Pons (tissue), 1 donor: ENCODE results near the gene C10orf67.
"Not testable (repeated sequence)": the region's sequence is repeated elsewhere in the genome, so short reads cannot be mapped to it uniquely, and the experiment has no call there.

Source experiments
- DNase-seq: peaks from one replicate; pipeline ENCODE4 v3.0.0-alpha.2; 2016; ENCODE audit warnings: low spot score

C10orf67 gene

GRCh38 chr10:23324351-23324750, 20.2 kb downstream of the C10orf67 start:
- no peak for DNase-seq

- DNase-seq: no peak
Observed at GRCh38 chr10:23322082-23322481, 22.5 kb downstream of the C10orf67 start.

- no peak for DNase-seq
Observed at GRCh38 chr10:23319835-23320234, 24.8 kb downstream of the C10orf67 start.

- DNase-seq: no peak
Observed at GRCh38 chr10:23318359-23318758, 26.2 kb downstream of the C10orf67 start.

- no peak for DNase-seq
Observed at GRCh38 chr10:23317416-23317815, 27.2 kb downstream of the C10orf67 start.

GRCh38 chr10:23316406-23316805, 28.2 kb downstream of the C10orf67 start:
- no peak for DNase-seq

GRCh38 chr10:23315966-23316365, 28.6 kb downstream of the C10orf67 start:
- no peak for DNase-seq

- peak; percentile 87 for DNase-seq
Observed at GRCh38 chr10:23314835-23315239, 29.8 kb downstream of the C10orf67 start.

GRCh38 chr10:23311034-23311433, 33.6 kb downstream of the C10orf67 start:
- DNase-seq: no peak

- no peak for DNase-seq
Observed at GRCh38 chr10:23310404-23310803, 34.2 kb downstream of the C10orf67 start.

GRCh38 chr10:23299961-23300360, 44.6 kb downstream of the C10orf67 start:
- DNase-seq: not testable (repeated sequence)

GRCh38 chr10:23294638-23295247, 49.9 kb downstream of the C10orf67 start:
- peak; percentile 25 for DNase-seq

- no peak for DNase-seq
Observed at GRCh38 chr10:23293973-23294590, 50.5 kb downstream of the C10orf67 start.

- DNase-seq: peak; percentile 82
Observed at GRCh38 chr10:23293145-23293724, 51.4 kb downstream of the C10orf67 start.

GRCh38 chr10:23291551-23292334, 52.9 kb downstream of the C10orf67 start:
- peak; percentile 56 for DNase-seq

GRCh38 chr10:23284674-23285335, 59.8 kb downstream of the C10orf67 start:
- DNase-seq: no peak

- no peak for DNase-seq
Observed at GRCh38 chr10:23284155-23284554, 60.4 kb downstream of the C10orf67 start.

GRCh38 chr10:23283680-23284079, 60.9 kb downstream of the C10orf67 start:
- DNase-seq: no peak

- no peak for DNase-seq
Observed at GRCh38 chr10:23281044-23281433, 63.6 kb downstream of the C10orf67 start.

GRCh38 chr10:23280419-23281043, 64.1 kb downstream of the C10orf67 start:
- DNase-seq: no peak

GRCh38 chr10:23275355-23275754, 69.2 kb downstream of the C10orf67 start:
- no peak for DNase-seq

GRCh38 chr10:23274179-23274578, 70.4 kb downstream of the C10orf67 start:
- not testable (repeated sequence) for DNase-seq
